ENCODE results near the gene C5orf58.
"Not testable (repeated sequence)": the region's sequence is repeated elsewhere in the genome, so short reads cannot be mapped to it uniquely, and the experiment has no call there.

C5orf58 gene

DNA sequence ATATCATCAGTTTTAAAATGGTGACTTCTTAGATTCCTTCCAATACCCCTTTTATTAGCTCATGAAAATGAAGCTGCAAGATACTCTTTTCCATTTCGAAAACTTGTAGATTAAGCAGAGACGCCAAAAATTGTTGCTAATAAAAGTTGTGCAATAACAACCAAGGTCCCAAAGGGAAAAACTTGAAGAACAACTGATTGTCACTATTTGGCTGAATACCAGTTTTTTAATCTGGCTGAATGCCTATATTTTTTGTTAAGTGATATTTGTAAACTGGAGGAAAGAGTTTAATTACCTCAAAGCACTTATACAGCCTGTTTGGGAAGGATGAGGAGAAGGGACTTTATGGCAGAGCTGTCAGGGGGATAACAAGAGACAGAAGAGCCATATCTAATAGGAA lies 14.6 kb downstream of the C5orf58 start:
- Histone ChIP-seq H3K27ac (ENCODE audit: low read length) (no peak overlapping the region), H3K9me3 (ENCODE audit: insufficient read depth, low read length) (no peaks in the 10 kb centered on the region), H3K4me1 (ENCODE audit: low read length) (peaks cover 45% of the 10 kb centered on the region), H3K36me3 (replicated peaks; ENCODE audit: low read depth, low read length) (no peaks in the 10 kb centered on the region), H3K4me3 (ENCODE audit: low read length) (no peak overlapping the region), H3K9ac (ENCODE audit: low read length) (no peak overlapping the region), H2AFZ (ENCODE audit: low read depth, low read length) (no peak overlapping the region), H4K20me1 (ENCODE audit: insufficient read depth, low read length) (no peaks in the 10 kb centered on the region), H3K4me2 (ENCODE audit: low read length) (no peak overlapping the region), H3K27me3 (ENCODE audit: low read depth, low read length) (peaks cover 45% of the 10 kb centered on the region), H3K79me2 (ENCODE audit: low read length) (no peaks in the 10 kb centered on the region)
- TF ChIP-seq EZH2phosphoT487 (IDR thresholded peaks at IDR 0.05; ENCODE audit: low read depth): no peak
- TF ChIP-seq, protein P1, sequence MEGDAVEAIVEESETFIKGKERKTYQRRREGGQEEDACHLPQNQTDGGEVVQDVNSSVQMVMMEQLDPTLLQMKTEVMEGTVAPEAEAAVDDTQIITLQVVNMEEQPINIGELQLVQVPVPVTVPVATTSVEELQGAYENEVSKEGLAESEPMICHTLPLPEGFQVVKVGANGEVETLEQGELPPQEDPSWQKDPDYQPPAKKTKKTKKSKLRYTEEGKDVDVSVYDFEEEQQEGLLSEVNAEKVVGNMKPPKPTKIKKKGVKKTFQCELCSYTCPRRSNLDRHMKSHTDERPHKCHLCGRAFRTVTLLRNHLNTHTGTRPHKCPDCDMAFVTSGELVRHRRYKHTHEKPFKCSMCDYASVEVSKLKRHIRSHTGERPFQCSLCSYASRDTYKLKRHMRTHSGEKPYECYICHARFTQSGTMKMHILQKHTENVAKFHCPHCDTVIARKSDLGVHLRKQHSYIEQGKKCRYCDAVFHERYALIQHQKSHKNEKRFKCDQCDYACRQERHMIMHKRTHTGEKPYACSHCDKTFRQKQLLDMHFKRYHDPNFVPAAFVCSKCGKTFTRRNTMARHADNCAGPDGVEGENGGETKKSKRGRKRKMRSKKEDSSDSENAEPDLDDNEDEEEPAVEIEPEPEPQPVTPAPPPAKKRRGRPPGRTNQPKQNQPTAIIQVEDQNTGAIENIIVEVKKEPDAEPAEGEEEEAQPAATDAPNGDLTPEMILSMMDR (IDR thresholded peaks at IDR 0.05; ENCODE audit: low read depth, low read length): no peak

DNA sequence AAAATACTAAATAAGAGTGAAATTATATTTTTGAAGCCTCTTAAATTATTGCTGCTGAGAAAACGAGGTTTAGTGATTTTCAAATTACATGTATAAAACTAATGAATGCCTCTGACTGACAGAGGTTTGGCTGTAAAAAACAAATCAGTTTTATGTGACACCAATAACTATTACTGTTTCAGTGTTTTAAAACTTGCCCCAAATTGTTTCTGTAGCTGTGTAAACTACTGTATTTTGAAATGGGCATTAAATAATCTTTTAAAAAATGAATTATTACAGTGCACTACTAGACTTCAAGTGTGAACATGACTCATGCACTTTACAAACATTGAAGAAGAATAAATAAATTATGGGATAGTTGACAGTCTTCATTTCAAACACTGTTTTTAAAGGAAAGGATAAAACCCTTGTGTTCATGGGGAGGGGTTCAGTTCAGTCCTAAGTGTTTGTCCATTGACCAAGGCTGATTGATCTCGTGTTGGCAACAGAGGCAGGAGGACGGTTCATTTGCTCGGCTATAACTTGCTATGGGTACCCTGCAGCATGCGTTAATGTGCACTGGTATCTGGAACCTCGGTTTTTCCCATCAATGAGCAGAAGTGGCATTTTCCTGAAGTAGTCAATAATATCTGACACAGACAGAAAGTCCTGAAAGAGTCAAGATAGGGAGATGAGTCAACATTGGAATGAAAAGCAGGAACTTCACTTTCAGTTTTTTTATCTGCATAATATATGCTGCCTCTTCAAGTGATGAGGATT lies 15.6 kb downstream of the C5orf58 start:
- no peak overlapping the region for H2AFZ ChIP-seq (ENCODE audit: low read depth, low read length)
- no peaks in the 10 kb centered on the region for H3K79me2 ChIP-seq (ENCODE audit: low read length)
- no peaks in the 10 kb centered on the region for H3K9me3 ChIP-seq (ENCODE audit: insufficient read depth, low read length)
- peak overlapping the region; percentile 79 for H3K4me2 ChIP-seq (ENCODE audit: low read length)
- H3K27me3 ChIP-seq (ENCODE audit: low read depth, low read length): peaks cover 54% of the 10 kb centered on the region
- no peaks in the 10 kb centered on the region for H3K36me3 ChIP-seq (replicated peaks; ENCODE audit: low read depth, low read length)
- no peak for TF ChIP-seq EZH2phosphoT487 (IDR thresholded peaks at IDR 0.05; ENCODE audit: low read depth)
- TF ChIP-seq, protein P1 (IDR thresholded peaks at IDR 0.05; ENCODE audit: low read depth, low read length): no peak
- peaks cover 55% of the 10 kb centered on the region for H3K4me1 ChIP-seq (ENCODE audit: low read length)
- no peak overlapping the region for H3K9ac ChIP-seq (ENCODE audit: low read length)
- peak overlapping the region; percentile 63 for H3K4me3 ChIP-seq (ENCODE audit: low read length)
- H4K20me1 ChIP-seq (ENCODE audit: insufficient read depth, low read length): no peaks in the 10 kb centered on the region
- no peak overlapping the region for H3K27ac ChIP-seq (ENCODE audit: low read length)

DNA sequence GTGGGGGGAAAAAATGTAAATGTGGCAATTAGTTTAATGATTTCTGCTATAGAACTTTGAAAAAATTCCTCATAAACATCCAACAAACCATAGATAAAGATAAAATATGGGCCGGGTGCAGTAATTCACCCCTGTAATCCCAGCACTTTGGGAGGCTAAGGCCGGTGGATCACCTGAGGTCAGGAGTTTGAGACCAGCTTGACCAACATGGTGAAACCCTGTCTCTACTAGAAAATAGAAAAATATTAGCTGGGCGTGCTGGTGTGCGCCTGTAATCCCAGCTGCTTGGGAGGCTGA lies 16.1 kb downstream of the C5orf58 start:
- not testable (repeated sequence) for H3K9ac ChIP-seq (ENCODE audit: low read length); H3K27ac ChIP-seq (ENCODE audit: low read length); H3K9me3 ChIP-seq (ENCODE audit: insufficient read depth, low read length); H3K79me2 ChIP-seq (ENCODE audit: low read length); H2AFZ ChIP-seq (ENCODE audit: low read depth, low read length); H4K20me1 ChIP-seq (ENCODE audit: insufficient read depth, low read length); H3K36me3 ChIP-seq (replicated peaks; ENCODE audit: low read depth, low read length)
- peak overlapping the region; percentile 63 for H3K4me3 ChIP-seq (ENCODE audit: low read length)
- peaks cover 54% of the 10 kb centered on the region for H3K27me3 ChIP-seq (ENCODE audit: low read depth, low read length)
- H3K4me2 ChIP-seq (ENCODE audit: low read length): peak overlapping the region; percentile 79
- peaks cover 60% of the 10 kb centered on the region for H3K4me1 ChIP-seq (ENCODE audit: low read length)

DNA sequence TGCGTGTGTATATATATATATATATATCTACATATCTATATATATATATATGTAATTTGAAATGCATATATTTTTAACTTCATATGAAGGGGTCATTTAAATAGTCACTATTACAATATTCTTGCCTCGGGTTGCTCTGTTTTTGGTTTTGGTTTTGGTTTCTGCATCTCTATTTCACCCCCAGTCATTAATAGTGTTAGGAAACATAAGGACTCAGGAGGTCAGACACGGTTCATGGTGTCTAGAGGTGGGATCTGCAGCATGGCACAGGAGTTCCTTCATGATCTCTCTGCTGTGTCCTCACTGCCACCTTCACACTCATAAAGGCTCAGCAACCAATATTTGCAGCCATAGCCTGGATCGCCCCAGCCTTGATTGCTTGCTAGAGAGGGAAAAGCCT lies 16.6 kb downstream of the C5orf58 start:
- Histone ChIP-seq H3K79me2 (ENCODE audit: low read length) (no peaks in the 10 kb centered on the region), H3K4me1 (ENCODE audit: low read length) (peaks cover 65% of the 10 kb centered on the region), H3K36me3 (replicated peaks; ENCODE audit: low read depth, low read length) (no peaks in the 10 kb centered on the region), H3K4me2 (ENCODE audit: low read length) (peak overlapping the region; percentile 61), H3K27me3 (ENCODE audit: low read depth, low read length) (peaks cover 55% of the 10 kb centered on the region), H3K27ac (ENCODE audit: low read length) (no peak overlapping the region), H3K4me3 (ENCODE audit: low read length) (peak overlapping the region; percentile 55), H3K9me3 (ENCODE audit: insufficient read depth, low read length) (no peaks in the 10 kb centered on the region), H4K20me1 (ENCODE audit: insufficient read depth, low read length) (no peaks in the 10 kb centered on the region), H2AFZ (ENCODE audit: low read depth, low read length) (no peak overlapping the region), H3K9ac (ENCODE audit: low read length) (no peak overlapping the region)
- TF ChIP-seq EZH2phosphoT487 (IDR thresholded peaks at IDR 0.05; ENCODE audit: low read depth): no peak

DNA sequence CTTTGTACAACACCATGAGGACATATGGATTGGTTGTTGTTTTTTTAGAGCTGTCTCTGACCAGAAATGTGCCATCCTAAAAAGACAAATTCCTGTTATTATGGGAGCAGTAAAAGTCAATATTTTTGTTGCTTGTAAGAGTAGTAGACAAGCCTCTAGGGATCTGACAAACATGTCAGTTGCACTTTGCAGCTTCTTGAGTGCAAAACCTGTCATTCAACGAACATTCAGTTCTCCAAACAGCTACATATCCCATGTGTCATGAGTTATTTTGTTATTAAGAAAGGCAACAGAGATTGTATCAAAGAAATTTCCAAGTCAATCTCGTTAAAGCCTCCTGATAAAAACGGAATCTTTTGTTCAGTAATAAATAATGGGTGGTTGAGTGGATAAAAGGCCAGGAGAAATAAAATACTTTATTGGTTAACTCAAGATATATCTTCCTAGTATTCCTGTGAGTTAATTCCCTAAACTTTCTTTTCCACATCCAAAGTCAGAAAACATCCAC lies 18.1 kb downstream of the C5orf58 start:
- Histone ChIP-seq H3K79me2 (ENCODE audit: low read length) (no peaks in the 10 kb centered on the region), H2AFZ (ENCODE audit: low read depth, low read length) (no peak overlapping the region), H3K27me3 (ENCODE audit: low read depth, low read length) (peaks cover 70% of the 10 kb centered on the region), H3K9ac (ENCODE audit: low read length) (no peak overlapping the region), H3K4me2 (ENCODE audit: low read length) (no peak overlapping the region), H3K4me1 (ENCODE audit: low read length) (peaks cover 71% of the 10 kb centered on the region), H4K20me1 (ENCODE audit: insufficient read depth, low read length) (no peaks in the 10 kb centered on the region), H3K36me3 (replicated peaks; ENCODE audit: low read depth, low read length) (no peaks in the 10 kb centered on the region), H3K9me3 (ENCODE audit: insufficient read depth, low read length) (no peaks in the 10 kb centered on the region), H3K4me3 (ENCODE audit: low read length) (no peak overlapping the region), H3K27ac (ENCODE audit: low read length) (no peak overlapping the region)
- no peak for TF ChIP-seq EZH2phosphoT487 (IDR thresholded peaks at IDR 0.05; ENCODE audit: low read depth)
- TF ChIP-seq, protein P1 (IDR thresholded peaks at IDR 0.05; ENCODE audit: low read depth, low read length): no peak
